DMS 273 treated with DMSO at 0.1 percent for 48 hours (cell line): ENCODE results near the gene NEK3.
A peak's percentile ranks its signal among the peaks of the same experiment; 100 is the strongest.
"Not testable (repeated sequence)": the region's sequence is repeated elsewhere in the genome, so short reads cannot be mapped to it uniquely, and the experiment has no call there.

Source experiments
- DNase-seq: peaks from one replicate; lab custom pipeline; 2025; lab: John Stamatoyannopoulos, UW

NEK3 gene

GRCh38 chr13:52170828-52171391 is 11.5 kb upstream of the NEK3 start:
- not testable (repeated sequence) for DNase-seq

GRCh38 chr13:52169839-52170238 is 10.4 kb upstream of the NEK3 start:
- DNase-seq: no peak

DNA sequence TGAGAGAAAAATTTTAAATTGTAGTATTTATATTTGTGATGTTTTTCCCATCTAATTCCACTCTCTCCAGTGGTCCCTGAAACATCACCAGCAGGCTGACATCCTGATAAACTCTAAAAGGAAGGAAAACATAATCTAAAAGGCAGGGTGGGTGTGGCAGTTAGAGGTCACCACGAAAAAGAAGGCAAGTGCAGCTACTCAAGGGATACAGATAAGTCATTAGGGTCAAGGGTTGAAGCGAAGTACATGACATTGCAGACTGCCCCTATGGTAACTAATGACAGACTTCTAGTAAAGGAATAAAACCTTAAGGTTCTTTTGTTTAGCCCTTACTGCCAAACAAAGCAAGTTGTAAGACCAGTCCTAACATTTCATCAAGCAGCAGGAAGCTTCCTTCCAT is 6.0 kb upstream of the NEK3 start:
- no peak for DNase-seq

DNA sequence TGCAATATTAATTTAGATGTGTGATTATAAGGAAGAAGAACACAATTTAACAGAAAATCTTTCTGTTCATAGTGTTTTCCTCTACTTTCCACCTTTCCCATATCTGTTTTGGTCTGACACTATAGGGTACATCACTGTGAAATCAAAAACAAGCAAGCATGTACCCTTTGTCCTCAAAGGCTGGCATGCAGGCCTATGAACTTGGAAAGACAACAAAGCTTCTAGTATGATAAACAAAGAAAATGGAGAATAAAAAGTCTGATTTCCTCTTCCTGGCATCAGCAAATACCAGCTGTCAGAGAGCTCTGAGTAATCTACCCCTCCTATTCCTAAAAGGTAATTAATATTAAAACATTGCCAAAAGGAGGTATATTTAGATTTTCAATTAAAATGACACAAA is 5.6 kb upstream of the NEK3 start:
- no peak for DNase-seq

DNA sequence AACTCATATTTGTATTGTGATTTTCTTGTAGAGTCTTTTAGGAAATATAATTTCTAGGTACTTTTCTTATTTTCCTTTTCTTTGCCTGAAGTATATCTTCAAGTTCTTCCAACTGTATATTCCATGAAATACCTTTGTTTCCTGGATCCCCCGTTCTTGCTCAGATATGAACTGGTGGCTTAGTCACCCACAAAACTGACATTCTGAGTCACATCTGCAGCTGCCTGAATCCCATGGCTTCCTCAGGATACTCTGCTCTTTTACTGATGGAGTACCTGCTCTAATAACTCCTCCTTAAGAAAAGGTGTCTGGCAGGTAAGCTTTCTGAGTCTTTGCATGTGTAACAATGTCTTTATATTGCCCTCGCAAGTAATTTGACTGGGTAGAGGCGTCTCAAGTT is 4.5 kb upstream of the NEK3 start:
- not testable (repeated sequence) for DNase-seq

DNA sequence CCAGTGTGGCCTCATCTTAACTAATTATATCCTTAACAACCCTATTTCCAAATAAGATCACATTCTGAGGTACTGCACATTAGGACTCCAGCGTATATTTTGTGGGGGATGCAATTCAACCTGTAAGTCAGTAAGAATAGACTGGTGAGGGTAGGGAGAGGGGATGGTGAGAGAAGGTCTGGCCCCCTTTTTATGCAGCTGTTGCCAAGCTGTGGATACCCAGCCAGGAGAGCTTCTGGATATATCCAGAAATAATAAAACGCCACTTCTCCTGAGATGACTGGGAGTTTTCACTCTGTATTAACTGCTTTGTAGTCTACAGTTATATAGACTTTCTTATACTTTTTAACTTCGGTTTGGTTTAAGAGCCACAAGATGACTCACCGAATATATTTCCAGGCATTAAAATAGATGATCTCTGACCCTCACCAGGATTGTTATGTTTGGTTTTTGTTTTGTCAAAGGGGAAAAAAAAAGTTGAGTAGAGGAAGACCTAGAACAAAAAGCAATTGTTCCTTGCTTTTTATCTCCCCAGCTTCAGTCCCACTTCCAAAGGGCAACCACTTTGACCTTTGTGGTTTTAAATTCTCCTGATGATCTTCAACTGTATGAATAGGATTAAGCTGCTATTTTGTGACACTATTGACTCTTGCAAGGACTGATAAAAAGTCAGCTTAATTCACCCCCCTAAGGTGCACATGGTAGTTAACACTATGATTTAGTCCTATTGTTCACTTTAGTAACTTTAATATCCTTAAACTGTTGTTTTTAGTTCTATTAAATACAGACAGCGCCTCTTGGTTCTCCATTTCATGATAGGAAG is 3.1 kb upstream of the NEK3 start:
- no peak for DNase-seq

GRCh38 chr13:52161181-52161646 is 1.8 kb upstream of the NEK3 start:
- DNase-seq: no peak

GRCh38 chr13:52160506-52160905 is 1.1 kb upstream of the NEK3 start:
- DNase-seq: no peak

DNA sequence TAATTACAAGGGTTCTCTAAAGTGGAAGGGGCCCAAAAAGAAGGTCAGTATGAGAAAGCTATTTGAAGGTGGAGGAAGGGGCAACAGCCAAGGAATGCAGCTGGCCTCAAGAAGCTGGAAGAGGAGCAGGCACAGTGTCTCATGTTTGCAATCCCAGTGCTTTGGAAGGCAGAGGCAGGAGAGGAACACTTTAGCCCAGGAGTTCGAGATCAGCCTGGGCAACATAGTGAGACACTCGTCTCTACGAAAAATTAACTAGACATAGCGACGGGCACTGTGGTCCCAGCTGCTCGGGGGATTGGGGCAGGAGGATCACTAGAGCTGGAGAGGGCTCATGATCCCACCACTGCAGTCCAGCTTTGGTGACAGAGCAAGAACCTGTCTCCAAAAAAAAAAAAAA is 656 bp upstream of the NEK3 start:
- no peak for DNase-seq

DNA sequence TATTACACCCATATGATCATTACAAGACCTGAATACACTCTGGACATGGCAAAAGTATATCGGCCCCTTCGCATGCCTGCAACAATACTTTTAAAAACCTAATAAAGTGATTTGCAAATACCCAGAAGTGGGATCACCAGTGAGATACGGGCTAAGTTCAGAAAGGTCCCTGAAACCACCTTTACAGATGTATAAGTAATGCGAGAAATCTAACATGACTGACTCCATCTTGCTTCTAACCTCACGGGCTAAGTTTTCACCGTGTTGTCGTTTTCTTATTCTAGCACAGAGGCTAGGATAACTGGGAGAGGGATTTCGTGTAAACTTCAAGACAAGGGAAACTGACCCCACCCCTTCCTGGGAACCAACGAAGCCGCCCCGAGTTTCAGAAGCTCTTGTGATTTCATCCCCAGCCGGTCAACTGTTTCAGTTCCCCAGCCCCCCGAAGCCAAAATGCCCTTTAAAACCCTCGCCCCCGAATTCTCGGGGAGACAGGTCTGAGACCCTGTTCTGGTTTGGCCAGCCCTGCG is 703 bp downstream of the NEK3 start:
- no peak for DNase-seq

DNA sequence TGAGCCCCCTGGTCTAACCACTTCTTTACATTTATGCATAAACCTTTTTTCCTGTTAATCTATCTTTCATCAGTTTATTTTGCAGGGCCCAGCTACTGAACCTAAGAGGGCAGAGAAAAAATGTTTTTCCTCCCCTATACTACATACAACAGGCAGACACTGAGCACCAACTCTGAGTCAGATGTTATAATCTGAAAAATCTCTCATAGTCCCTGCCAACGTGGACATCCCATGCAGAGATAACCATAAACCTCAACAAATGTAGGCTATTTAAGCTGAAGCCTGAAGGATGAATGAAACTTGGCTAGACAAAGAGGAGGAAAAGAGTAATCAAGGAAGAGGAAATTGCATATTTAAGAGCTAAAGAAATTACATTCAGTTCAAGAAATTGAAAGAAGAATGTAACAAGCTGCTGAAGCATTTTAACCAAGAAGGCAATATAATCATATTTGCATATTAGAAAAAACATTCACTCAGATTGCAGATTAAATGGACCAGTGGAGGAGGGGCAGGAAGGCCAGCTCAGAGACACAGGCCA is 2.6 kb downstream of the NEK3 start:
- DNase-seq: no peak

DNA sequence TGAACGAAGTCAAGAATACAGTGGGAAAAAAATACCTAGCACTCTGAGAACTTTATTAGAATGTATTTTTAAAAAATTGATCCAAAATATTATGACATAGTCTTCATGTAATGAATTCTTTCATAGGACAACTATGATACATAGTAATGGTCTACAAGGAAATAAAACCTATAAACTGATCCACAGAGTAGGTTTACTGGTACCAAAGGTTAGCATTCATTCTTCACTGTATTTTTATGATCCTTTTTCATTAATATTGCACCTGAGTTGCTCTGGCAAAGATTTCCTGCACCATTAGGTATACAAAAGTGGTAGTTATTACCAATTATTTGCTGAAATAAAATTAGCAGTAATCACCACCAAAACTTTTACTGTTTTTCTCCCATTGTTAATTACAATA is 4.2 kb downstream of the NEK3 start:
- DNase-seq: no peak

- no peak for DNase-seq
These were observed 12.2 kb downstream of the NEK3 start for GRCh38 chr13:52147225-52147624.

DNA sequence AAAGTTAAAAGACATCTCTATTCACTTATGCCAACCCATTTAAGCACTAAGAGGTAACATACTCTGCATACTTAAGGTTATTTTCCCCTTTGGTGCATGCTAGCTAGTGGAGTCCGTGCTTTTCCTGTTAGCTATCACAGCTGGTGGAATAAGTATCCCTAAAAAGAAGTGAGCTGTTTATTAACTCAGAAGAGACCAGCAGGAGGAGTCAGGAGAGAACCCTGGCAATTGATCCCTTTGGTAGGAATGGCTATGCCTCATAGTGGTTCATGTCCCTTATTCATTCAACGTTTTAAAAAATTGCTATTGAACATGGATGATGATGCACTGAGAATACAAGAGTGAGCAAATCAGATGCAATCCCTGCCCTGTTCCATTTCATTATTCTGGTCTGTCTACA is 18.1 kb downstream of the NEK3 start:
- DNase-seq: no peak

DNA sequence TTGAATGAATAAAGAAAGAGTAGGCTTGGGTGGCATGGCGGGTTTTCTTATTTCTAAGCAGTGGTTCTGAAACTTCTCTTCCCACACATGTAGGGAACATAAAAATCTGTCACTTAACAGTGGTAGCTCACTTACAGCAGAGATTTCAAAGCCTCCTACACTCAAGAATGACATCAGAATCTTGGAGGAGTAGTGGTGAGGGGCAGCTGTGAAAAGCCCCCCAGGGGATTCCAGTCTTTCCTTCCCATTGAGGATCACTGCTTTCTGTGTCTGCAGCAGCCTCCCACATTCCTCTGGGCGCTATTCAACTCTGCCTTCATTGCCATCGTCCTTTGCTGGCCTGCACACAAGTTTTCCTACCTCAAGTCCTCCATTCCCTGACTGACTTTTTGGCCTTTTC is 21.9 kb downstream of the NEK3 start:
- DNase-seq: no peak

GRCh38 chr13:52136763-52137162 is 22.6 kb downstream of the NEK3 start:
- no peak for DNase-seq

DNA sequence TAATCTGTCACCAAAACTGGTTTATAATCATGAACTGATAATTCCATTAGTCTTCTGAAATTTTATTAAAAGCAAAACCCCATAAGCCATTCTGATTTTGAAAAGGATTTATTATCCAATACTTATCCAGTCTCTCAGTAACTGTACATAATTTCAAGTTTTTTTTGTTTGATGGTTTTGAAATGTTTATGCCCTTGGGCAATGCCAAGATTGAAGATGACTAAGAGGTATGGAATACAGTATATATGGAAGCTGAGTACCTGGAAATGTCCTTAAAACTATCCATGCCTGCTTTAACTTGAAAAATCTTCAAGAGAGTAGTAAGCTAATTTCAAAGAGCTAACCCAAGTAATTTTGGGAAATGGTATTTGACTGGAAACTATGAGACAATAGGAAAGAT is 28.8 kb downstream of the NEK3 start:
- DNase-seq: no peak

- no peak for DNase-seq
These were observed 30.4 kb downstream of the NEK3 start, which contains the start of gene NEK5 for GRCh38 chr13:52128714-52129700. NEK5 (minus strand) TSS chr13:52129073; CDS start chr13:52127482, 1,591 bp downstream.

GRCh38 chr13:52127783-52128702 is 31.4 kb downstream of the NEK3 start:
- DNase-seq: peak; percentile 43

- DNase-seq: no peak
These were observed 32.0 kb downstream of the NEK3 start for GRCh38 chr13:52127378-52127777.

DNA sequence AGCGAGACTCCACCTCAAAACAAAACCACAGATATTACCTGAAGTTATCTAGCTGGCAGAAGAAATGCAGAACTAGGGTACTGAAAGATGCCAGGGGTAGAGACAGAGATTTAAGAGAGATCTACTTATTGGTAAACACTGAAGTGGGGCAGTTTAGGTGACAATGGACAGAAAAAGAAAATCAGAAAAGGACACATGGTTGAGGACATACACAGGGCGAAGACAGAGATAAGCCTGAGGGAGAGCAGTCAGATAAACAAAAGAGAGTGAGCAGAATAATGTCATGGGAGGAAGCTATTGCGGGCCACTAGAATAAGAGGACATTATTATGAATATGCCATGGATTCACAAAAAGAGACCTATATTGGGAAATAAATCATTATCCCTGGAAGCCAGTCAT is 33.9 kb downstream of the NEK3 start:
- DNase-seq: no peak
